HG02763 (cell line): ENCODE measurements around the gene CLBA1.
"Not testable (repeated sequence)": the region's sequence is repeated elsewhere in the genome, so short reads cannot be mapped to it uniquely, and the experiment has no call there.

Experiments
- ATAC-seq: cut with Tn5 transposase; IDR thresholded peaks from one replicate; pipeline ENCODE4 v1.9.1; 2021; ENCODE audit warnings: mild to moderate bottlenecking, moderate library complexity; ENCODE audit not compliant: unreplicated experiment

The CLBA1 gene

DNA sequence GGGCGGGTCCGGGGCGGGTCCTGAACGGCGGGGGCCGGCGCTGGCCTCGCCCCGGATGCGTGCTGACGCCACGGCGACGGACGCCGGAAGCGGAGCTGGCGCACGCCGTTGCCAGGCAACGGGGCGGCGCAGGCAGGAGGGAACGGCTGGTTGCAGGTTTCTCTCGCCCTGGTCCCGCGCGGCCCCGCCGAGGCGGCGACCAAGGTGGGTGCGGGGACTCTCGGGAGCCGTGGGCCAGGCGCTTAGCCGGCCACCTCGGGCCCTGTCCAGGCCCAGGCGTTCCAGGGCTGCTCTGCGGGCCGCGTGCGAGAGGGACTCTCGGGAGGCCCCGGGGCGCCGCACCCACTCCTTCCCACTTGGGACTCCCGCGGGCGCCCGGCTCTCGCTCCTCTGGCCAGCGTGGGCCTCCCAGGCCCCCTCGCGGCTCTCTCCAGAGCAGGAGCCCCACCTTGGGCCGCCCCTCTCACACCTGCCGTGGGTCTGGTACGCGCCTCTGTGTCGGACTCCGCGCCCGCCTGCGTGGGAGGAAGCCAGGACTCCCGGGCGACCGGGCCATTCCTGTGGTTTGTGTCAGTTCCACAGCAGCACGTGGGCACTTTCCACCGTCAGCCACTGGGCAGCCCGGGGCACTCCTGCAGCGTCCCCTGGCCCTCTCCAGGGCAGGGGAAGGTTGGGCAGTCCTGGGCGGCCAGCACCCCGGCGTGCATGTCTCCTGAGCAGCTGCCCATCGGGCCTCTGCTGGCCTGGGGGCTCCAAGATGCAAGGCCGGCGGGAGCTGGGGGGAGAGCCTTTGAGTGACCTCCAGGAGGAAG, at the start of gene CLBA1:
TSS of gene CLBA1 (plus strand) at position 114 of the 812 bp plus-strand sequence. CDS start at position 758, 644 bp downstream.
- ATAC-seq, result peak; percentile 95

DNA sequence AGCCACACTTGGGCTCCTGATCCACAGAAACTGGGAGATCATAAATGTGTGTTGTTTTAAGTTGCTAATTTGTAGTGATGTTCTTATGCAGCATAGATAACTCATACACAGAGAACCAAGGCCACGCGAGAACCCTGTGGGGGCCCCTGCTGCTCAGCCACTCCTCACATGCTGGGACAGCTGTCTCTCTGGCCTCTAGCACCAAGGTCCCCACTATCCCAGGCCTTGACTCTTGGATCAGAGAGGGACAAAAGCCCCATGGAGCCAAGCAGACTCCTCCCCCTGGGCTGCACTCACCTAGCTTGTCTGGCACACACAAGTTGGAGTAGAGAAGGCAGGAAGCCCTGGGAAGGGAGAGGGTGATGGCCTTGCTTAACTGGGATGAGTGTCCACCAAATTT, 49.6 kb upstream of the CLBA1 start:
- ATAC-seq, result no peak

DNA sequence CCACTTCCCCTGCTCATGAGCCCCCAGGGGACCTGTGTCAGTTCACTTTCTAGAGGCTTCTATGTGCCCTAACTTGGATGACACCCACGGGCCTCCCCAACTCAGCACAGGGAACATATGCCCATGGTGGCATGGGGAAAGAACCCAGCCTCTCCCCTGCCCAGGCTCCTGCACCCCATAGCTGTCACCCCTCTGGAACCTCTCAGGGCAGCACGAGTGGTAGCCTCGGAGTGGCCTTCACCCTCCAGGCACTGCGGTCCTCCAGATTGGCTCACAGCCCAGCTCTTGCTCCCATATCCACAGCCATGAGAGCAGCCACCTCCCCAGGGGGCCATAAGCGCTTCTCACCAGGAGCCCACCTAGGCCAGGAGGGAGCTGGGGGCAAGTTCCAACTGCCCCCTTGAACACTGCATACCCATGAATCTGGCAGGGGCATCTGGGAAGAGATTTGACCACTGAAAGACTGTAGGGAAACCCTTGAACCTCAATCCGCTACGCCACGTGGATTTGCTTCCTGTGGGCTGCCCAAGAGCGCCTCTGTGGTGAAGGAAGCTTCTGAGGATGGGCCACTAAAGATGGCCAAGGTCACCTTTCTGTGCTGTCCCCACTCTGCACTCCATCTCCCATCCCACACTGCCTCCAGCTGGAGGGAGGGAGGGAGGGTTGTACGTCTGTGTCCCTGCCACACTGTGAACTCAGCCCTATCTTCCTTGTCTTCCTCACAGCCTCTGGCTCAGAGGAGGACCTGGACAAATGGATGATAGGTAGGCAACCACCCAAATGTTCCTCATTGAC, 49.0 kb upstream of the CLBA1 start:
- ATAC-seq, result no peak

DNA sequence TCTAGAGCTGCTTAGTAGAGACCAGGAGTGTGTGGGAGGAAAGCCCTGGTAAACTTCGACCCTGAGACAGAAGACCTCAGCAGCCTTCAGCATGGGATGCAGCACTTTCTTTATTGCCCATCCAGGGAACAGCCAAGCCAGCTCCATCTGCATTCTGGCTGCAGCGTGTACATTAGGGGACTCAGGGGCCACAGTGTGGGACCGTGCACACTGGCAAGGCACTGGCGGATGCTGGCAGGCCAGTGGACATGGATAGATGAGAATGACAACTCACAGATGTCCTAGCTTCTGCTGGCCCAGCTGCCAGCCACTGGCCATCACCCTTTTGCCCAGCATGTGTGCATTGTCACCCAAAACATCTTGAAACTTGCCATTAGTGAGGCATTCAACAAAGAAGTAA, 48.4 kb upstream of the CLBA1 start:
- no peak for ATAC-seq

DNA sequence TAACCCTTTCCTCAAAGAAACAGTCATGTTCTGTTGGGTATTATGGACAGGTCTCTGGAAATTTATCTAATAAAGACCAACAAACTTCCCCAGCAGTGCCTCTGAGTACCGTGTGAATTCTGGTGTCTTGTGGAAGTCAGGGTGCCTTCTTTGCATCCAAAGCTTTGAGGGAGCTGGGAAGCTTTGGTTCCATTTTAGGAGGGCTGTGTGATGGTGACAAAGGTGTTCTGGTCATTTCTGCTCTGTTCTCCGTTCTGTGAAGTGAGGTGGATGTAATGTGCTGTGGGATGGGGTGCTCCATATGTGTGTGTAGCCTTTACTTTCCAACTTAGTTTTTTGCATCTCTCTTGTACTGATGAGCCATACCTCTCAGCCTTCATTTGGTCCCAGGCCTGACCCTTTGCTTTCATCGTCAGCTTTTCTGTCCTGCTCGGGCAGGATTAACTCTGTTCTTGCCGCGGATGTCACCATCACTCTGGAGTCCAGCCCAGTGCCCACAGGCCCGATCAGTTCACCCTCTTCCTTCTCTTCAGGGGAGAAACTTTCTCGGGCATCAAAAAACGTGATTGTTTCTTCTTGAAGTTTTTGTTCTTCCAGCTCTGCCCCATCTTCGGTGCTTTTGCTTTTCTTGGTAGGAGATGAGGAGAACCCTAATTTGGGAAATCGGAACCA, 47.8 kb upstream of the CLBA1 start:
- ATAC-seq, result no peak

DNA sequence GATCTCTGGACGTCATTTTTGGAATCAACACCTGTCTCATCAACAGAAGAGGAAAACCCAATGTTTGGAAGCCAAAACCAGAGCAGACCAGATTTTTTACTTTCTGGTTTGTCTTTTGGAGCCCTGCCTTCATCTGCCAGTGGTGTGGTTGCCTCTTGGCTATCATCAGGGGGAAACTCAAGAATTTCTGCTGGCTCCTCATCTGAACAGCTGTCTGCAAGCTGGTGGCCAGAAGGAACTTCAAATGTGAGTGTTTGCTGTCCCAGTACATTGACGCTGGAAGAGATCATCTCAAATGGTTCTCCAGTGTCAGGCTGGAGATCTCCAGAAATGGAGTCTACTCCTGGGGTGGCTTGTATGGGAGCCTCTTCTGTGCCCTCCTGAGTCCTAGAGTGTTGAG, 47.2 kb upstream of the CLBA1 start:
- ATAC-seq, result no peak

DNA sequence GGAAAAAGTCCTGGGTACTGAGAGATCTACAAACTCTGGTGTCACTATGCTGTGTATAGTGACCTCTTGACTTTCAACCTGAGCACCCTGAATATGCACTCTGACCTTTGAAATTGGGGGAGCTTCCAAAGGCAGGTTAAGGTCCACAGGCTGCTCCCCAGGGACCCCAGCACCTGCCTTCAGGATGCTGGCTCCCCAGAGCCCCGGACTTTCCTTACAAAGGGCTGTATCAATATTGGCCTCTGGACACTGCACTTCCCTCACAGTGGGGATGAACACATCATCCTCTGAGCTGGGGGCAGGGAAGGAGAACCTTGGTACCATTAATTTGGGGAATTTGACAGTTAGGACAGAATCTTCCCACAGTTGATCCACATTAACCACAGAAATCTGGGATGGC, 46.6 kb upstream of the CLBA1 start:
- ATAC-seq, result no peak

DNA sequence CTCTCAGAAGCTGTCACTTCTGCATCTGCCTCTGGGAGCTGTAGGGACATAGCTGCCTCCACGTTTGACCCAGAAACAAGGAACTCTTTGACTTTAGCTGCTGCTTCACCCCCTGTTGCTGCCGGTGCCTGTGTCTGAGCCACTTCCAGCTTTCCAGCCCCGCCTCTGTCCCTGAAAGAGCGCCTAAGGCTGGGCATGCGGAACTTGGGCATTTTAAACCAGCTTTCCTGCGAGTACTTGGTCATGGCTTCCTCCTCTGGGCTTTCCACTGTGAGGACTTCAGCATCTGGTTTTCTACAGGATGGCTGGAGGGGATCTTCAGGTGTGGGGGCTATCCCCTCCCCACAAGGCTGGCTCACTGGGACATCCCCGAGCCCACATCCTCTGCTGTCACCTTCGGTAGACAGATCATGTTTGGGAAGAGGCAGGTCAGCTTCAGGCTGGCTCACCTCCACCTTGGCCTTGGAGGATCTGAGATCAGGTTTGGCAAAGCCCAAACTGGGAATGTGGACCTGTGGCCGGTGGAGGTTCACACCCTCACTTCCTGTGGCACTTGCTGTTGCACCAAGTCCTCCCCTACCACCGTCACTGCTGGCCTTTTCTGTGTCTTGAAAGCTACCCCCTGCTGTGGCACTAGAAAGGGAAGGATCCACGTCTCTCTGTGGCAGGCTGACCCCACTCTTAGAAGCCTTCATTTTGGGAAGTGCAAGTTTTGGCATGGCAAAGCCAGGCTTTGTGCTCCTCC, 45.8 kb upstream of the CLBA1 start:
- ATAC-seq, result no peak

DNA sequence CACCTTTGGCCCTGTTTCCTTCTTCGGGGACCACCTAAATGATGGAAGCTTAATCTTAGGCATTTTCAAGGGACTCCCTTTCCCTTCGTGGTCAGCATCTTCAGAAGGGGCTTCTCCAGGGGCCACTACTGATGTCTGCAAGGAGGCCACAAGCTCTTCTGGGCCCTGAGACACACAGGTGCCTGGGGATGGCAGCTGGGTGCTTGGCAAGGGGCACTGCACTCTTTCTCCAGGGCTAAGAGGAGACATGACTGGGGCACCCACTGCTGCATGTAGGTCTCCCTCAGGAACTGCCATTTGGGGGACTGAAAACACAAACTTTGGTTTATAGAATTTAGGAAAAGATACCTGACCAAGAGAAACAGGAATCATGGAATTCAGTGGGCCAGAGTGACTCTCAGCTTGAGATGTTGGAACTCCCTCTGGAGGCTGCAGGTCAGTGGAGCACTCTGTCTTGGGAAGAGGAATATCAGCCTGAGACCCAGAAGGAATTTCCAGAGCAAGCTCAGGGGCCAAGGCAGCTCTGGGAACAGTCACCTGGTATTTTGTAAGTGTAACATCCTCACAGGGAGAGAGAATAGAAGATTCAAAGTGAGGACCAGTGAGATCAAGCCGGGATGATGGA, 45.0 kb upstream of the CLBA1 start:
- no peak for ATAC-seq

DNA sequence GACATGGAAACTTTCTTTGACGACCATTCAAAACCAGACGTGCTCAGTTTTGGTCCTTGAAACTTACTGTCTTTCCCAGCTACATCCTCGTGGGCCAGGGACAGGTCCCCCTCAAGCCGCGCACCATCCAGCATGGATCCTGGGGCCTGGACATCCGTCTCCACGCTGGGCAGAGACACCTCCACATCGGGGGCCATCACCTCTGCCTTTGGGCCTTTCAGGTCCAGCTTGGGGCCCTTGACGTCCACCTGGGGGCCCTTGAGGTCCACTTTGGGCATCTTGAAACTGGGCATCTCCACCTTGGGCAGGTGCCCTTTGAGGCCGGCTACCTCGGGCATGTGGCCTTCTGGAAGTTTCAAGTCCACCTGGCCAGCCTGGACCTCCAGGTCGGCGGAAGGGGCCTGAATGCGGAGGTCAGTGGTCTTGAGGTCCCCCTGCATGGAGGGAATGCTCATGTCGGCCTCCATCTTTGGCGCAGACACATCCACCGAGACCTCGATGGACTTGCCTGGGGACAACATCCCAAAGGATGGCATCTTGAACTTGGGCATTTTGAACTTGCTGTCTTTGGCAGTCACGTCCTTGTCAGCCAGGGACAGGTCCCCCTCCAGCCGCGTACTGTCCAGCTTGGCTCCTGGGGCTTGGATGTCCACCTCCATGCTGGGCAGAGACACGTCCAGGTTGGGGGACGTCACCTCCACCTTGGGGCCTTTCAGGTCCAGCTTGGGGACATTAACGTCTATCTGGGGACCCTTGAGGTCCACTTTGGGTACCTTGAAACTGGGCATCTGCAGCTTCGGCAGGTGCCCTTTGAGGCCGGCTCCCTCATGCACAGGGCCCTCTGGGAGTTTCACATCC, 43.9 kb upstream of the CLBA1 start:
- no peak for ATAC-seq

DNA sequence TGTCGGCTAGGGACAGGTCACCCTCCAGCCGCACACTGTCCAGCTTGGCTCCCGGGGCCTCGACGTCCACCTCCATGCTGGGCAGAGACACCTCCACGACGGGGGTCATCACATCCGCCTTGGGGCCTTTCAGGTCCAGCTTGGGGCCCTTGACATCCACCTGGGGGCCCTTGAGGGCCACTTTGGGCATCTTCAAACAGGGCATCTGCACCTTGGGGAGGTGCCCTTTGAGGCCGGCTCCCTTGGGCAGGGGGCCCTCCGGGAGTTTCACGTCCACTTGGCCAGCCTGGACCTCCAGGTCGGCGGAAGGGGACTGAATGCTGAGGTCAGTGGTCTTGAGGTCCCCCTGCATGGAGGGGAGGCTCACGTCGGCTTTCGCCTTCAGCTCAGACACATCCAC, 43.0 kb upstream of the CLBA1 start:
- no peak for ATAC-seq

DNA sequence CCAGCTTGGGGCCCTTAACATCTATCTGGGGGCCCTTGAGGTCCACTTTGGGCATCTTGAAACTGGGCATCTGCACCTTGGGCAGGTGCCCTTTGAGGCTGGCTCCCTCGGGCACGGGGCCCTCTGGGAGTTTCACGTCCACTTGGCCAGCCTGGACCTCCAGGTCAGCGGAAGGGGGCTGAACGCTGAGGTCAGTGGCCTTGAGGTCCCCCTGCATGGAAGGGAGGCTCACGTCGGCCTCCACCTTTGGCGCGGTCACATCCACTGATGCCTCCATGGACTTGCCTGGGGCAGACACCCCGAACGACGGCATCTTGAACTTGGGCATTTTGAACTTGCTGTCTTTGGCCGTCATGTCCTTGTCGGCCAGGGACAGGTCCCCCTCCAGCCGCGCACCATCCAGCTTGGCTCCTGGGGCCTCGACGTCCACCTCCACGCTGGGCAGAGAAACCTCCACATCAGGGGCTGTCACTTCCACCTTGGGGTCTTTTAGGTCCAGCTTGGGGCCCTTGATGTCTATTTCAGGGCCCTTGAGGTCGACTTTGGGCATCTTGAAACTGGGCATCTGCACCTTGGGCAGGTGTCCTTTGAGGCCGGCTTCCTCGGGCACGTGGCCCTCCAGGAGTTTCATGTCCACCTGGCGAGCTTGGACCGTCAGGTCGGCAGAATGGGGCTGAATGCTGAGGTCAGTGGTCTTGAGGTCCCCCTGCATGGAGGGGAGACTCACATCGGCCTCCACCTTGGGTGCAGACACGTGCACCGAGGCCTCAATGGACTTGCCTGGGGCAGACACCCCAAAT, 42.2 kb upstream of the CLBA1 start:
- ATAC-seq, result not testable (repeated sequence)

DNA sequence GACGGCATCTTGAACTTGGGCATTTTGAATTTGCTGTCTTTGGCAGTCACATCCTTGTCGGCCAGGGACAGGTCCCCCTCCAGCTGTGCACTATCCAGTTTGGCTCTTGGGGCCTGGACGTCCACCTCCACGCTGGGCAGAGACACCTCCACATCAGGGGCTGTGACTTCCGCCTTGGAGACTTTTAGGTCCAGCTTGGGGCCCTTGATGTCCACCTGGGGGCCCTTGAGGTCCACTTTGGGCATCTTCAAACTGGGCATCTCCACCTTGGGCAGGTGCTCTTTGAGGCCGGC, 41.6 kb upstream of the CLBA1 start:
- not testable (repeated sequence) for ATAC-seq

DNA sequence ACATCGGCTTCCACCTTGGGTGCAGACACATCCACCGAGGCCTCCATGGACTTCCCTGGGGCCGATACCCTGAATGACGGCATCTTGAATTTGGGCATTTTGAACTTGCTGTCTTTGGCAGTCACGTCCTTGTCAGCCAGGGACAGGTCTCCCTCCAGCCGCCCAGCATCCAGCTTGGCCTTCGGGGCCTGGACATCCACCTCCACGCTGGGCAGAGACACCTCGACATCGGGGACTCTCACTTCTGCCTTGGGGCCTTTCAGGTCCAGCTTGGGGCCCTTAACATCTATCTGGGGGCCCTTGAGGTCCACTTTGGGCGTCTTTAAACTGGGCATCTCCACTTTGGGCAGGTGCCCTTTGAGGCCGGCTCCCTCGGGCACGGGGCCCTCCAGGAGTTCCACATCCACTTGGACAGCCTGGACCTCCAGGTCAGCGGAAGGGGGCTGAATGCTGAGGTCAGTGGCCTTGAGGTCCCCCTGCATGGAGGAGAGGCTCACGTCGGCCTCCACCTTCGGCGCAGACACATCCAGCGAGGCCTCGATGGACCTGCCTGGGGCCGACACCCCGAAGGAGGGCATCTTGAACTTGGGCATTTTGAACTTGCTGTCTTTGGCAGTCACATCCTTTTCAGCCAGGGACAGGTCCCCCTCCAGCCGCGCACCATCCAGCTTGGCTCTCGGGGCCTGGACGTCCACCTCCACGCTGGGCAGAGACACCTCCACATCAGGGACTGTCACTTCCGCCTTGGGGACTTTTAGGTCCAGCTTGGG, 41.0 kb upstream of the CLBA1 start:
- not testable (repeated sequence) for ATAC-seq

DNA sequence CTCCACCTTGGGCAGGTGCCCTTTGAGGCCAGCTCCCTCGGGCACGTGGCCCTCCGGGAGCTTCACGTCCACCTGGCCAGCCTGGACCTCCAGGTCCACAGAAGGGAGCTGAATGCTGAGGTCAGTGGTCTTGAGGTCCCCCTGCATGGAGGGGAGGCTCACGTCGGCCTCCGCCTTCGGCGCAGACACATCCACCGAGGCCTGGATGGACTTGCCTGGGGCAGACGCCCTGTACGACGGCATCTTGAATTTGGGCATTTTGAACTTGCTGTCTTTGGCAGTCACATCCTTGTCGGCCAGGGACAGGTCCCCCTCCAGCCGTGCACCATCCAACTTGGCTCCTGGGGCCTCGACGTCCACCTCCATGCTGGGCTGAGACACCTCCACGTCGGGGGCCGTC, 40.3 kb upstream of the CLBA1 start:
- ATAC-seq, result not testable (repeated sequence)

DNA sequence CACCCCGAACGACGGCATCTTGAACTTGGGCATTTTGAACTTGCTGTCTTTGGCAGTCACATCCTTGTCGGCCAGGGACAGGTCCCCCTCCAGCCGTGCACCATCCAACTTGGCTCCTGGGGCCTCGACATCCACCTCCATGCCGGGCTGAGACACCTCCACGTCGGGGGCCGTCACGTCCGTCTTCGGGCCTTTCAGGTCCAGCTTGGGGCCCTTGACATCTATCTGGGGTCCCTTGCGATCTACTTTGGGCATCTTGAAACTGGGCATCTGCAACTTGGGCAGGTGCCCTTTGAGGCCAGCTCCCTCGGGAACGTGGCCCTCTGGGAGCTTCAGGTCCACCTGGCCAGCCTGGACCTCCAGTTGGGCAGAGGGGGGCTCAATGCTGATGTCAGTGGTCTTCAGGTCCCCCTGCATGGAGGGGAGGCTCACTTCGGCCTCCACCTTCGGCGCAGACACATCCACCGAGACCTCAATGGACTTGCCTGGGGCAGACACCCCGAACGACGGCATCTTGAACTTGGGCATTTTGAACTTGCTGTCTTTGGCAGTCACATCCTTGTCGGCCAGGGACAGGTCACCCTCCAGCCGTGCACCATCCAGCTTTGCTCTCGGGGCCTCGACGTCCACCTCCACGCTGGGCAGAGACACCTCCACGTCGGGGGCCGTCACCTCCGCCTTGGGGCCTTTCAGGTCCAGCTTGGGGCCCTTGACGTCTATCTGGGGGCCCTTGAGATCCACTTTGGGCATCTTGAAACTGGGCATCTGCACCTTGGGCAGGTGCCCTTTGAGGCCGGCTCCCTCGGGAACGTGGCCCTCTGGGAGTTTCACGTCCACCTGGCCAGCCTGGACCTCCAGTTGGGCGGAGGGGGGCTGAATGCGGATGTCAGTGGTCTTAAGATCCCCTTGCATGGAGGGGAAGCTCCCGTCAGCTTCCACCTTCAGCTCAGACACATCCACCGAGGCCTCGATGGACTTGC, 39.3 kb upstream of the CLBA1 start:
- not testable (repeated sequence) for ATAC-seq

DNA sequence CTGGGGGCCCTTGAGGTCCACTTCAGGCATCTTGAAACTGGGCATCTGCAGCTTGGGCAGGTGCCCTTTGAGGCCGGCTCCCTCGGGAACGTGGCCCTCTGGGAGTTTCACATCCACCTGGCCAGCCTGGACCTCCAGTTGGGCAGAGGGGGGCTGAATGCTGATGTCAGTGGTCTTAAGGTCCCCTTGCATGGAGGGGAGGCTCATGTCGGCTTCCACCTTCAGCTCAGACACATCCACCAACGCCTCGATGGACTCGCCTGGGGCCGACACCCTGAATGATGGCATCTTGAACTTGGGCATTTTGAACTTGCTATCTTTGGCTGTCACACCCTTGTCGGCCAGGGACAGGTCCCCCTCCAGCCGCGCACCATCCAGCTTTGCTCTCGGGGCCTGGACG, 38.4 kb upstream of the CLBA1 start:
- ATAC-seq, result not testable (repeated sequence)
